Upper lobe of left lung (tissue), 6 donors: Measurements from ENCODE around the gene PLVAP. TPM values are rescaled to one million over a fixed set of nuclear protein-coding genes. Genes with fewer than 3 reads are reported as not detected.

Experiments
- total RNA-seq, 6 donors: library from RNA; depleted of rRNA in 4 of 6; stranded (reverse); fragments of >200 nt in 4 of 6; gene quantifications; one replicate each; pipeline versions ENCODE4 v1.1.0 to v1.2.1, GENCODE V29; 2016 to 2021
- donor health status: DM: no; HTN: no; CAD: no; lungs with moderate emphysema.
- donor health status: DM: no; HTN: yes; CAD: no; lungs with severe emphysema.

Gene PLVAP
- total RNA-seq, 6 donors from 2014 or later = 1.0 to 103 (median 6.9) TPM

Other genes starting within 250 kb of the PLVAP start
- gene USE1, start 162.0 kb downstream of the PLVAP start, total RNA-seq = 10 to 100 TPM; 21.6 to 49.3 (median 23.9) TPM
- 10 to 100 TPM; 12.3 to 37.7 (median 25.8) TPM for gene OCEL1, start 151.1 kb downstream of the PLVAP start, total RNA-seq
- 10 to 100 TPM; 55.5 to 86.8 (median 63.1) TPM for gene NR2F6, start 131.4 kb downstream of the PLVAP start, total RNA-seq
- gene USHBP1, start 112.6 kb downstream of the PLVAP start, total RNA-seq = 10 to 100 TPM in 4 of 6 donors, 1 to 10 TPM in 2; 9.1 to 21.4 (median 10.7) TPM
- 10 to 100 TPM; 45.1 to 95.3 (median 82.3) TPM for gene BABAM1, start 109.9 kb downstream of the PLVAP start, total RNA-seq
- 10 to 100 TPM in 1 of 6 donors, 1 to 10 TPM in 3, under 1 TPM in 2; 0.57 to 13.6 (median 1.4) TPM for gene ANKLE1, start 95.4 kb downstream of the PLVAP start, total RNA-seq
- gene ABHD8, start 73.9 kb downstream of the PLVAP start, total RNA-seq = 10 to 100 TPM; 19.7 to 23.4 (median 21.2) TPM
- gene MRPL34, start 71.5 kb downstream of the PLVAP start, total RNA-seq = 100 to 1,000 TPM in 5 of 6 donors, 10 to 100 TPM in 1; 98.3 to 176 (median 122) TPM
- gene DDA1, start 67.8 kb downstream of the PLVAP start, total RNA-seq = 10 to 100 TPM; 11.5 to 42.8 (median 28.4) TPM
- 10 to 100 TPM in 4 of 6 donors, 1 to 10 TPM in 2; 9.0 to 45.1 (median 16.4) TPM for gene ANO8, start 42.5 kb downstream of the PLVAP start, total RNA-seq
- gene GTPBP3, start 39.8 kb downstream of the PLVAP start, total RNA-seq = 10 to 100 TPM; 14.9 to 95.3 (median 26.4) TPM
- 1 to 10 TPM in 2 of 6 donors, under 1 TPM in 1, not detected in 3; 0.83 to 2.2 (median 2.1) TPM for gene CCDC194, start 16.9 kb upstream of the PLVAP start, total RNA-seq
- 100 to 1,000 TPM in 1 of 6 donors, 10 to 100 TPM in 5; 30.4 to 197 (median 74.1) TPM for gene BST2, start 28.3 kb upstream of the PLVAP start, total RNA-seq
- gene MVB12A, start 42.7 kb upstream of the PLVAP start, total RNA-seq = 10 to 100 TPM; 25.1 to 55.2 (median 49.1) TPM
- under 1 TPM in 1 of 6 donors, not detected in 5; 0.14 TPM for gene TMEM221, start 71.3 kb upstream of the PLVAP start, total RNA-seq
- not detected for gene NXNL1, start 83.6 kb upstream of the PLVAP start, total RNA-seq
- 10 to 100 TPM; 21.0 to 88.0 (median 30.8) TPM for gene SLC27A1, start 93.2 kb upstream of the PLVAP start, total RNA-seq
- 100 to 1,000 TPM in 3 of 6 donors, 10 to 100 TPM in 3; 50.6 to 117 (median 99.7) TPM for gene PGLS, start 134.3 kb upstream of the PLVAP start, total RNA-seq
- 100 to 1,000 TPM in 4 of 6 donors, 10 to 100 TPM in 2; 58.3 to 151 (median 116) TPM for gene COLGALT1, start 178.3 kb upstream of the PLVAP start, total RNA-seq